Right lobe of liver (tissue), 4 donors: ENCODE data around the gene LMOD3.

Experiments
- CTCF ChIP-seq, 4 donors: fragments of 200-600 bp in 3 of 4; fragments of 450-650 bp in 1 of 4; IDR thresholded peaks; one replicate each; pipeline versions ENCODE4 v1.5.1 to v1.8.0; 2016 to 2022; ENCODE audit warnings: antibody characterized with exemption in 4 of 4, mild to moderate bottlenecking in 2 of 4
- POLR2A ChIP-seq: fragments of 450-650 bp; IDR thresholded peaks from one replicate; pipeline ENCODE4 v1.6.1; 2017; ENCODE audit warnings: antibody characterized with exemption, mild to moderate bottlenecking
- donor health status: DM: no; HTN: no; CAD: no.
- donor health status: DM: no; HTN: no; CAD: no.
- donor health status: DM: no; HTN: yes; CAD: no.

- TF ChIP-seq CTCF (IDR thresholded peaks at IDR 0.05): no peak
- no peak for TF ChIP-seq POLR2A
Measured at GRCh38 chr3:69113536-69113935, 8.9 kb downstream of the LMOD3 start.
